HG03139 (cell line): Measurements from ENCODE around the gene NPLOC4.
"Not testable (repeated sequence)": the region's sequence is repeated elsewhere in the genome, so short reads cannot be mapped to it uniquely, and the experiment has no call there.

ENCODE experiments used
- ATAC-seq: cut with Tn5 transposase; IDR thresholded peaks from one replicate; pipeline ENCODE4 v1.9.1; 2021; ENCODE audit not compliant: unreplicated experiment

NPLOC4 gene

GRCh38 chr17:81635973-81636504, 873 bp downstream of the NPLOC4 start:
- ATAC-seq, result no peak

GRCh38 chr17:81635431-81635830, 1.5 kb downstream of the NPLOC4 start:
- ATAC-seq, result no peak

DNA sequence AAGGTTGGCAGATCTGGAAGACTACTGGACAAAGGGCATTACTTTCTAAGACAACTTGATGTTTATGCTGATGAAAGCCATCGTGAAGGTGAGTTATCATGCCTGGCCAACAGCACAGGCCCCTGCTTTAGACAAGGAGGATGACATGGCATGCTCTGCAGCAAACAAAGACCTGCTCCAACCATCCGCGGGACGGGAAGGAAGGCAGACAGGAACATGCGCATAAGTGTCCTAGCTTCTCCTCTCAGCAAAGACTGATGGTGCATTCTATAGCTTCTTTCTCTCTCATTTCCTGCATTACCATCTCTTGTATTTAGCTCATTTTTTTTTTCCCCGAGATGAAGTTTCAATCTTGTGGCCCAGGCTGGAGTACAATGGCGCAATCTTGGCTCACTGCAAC, 5.4 kb downstream of the NPLOC4 start:
- ATAC-seq, result no peak

GRCh38 chr17:81630274-81630673, 6.6 kb downstream of the NPLOC4 start:
- no peak for ATAC-seq

- ATAC-seq, result no peak
Measured at GRCh38 chr17:81621494-81622130, 15.3 kb downstream of the NPLOC4 start.

- not testable (repeated sequence) for ATAC-seq
Measured at GRCh38 chr17:81618307-81618706, 18.6 kb downstream of the NPLOC4 start.

- no peak for ATAC-seq
Measured at GRCh38 chr17:81616877-81617276, 20.0 kb downstream of the NPLOC4 start.

DNA sequence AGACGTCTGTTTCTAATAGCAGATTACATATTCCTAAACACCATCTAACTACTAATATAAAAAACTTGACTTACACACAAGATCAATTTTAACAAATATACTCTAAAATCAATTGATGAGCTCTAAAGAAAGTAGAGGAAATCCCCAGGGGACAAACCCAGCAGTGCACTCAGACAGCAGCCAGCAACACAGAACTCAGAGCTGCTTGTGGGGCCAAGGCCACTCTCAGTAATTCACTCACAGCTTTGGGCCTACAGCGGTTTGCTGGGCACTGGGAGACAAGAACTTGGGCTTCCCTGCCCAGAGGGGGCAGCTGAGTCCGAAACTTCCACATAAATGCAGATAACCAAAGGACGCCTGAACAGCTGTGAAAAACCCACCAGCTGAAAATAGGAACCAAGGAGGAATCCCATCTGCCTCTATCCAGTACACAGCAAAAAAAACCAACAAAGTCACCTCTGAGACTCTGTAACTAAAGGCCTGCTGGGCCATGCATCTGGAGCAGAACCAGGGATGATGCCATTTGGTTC, 21.4 kb downstream of the NPLOC4 start:
- ATAC-seq, result no peak

GRCh38 chr17:81612172-81612970, 24.5 kb downstream of the NPLOC4 start:
- no peak for ATAC-seq

DNA sequence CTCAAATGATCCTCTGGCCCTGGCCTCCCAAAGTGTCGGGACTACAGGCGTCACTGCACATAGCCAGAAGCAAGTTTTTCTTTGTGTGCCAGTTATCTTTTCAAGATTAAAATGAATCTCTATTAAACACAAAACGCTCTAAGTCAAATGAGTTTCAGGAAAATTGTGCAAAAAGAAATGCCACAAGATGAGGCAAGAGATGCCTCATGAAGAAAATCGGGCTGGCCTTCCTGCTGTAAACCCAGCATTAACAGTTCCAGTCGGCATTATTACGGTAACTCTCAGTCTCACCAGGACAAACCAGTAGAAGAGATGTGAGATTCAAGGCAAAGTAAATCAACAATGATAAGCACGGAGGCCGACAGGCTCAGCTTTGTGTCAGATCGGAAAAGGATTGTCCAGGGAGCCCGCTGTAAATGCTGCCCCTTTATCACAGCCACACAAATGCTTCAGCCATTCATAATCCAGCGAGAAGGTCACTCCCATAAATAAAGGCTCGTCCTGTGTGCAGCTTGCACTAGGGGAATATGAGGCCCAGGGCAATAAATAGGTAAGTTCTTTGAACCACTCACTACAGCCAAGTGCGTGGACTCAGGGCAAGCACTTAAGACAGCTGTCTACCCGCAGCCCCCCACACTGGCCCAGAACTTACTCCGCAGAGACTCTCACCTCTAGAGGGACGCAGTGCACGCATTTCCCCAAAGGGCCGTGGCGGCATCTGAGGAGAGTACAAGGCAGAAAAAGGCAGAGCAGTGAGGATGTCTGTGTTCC, 27.2 kb downstream of the NPLOC4 start:
- ATAC-seq, result no peak

GRCh38 chr17:81608605-81609004, 28.3 kb downstream of the NPLOC4 start:
- no peak for ATAC-seq

GRCh38 chr17:81608082-81608481, 28.8 kb downstream of the NPLOC4 start:
- no peak for ATAC-seq

DNA sequence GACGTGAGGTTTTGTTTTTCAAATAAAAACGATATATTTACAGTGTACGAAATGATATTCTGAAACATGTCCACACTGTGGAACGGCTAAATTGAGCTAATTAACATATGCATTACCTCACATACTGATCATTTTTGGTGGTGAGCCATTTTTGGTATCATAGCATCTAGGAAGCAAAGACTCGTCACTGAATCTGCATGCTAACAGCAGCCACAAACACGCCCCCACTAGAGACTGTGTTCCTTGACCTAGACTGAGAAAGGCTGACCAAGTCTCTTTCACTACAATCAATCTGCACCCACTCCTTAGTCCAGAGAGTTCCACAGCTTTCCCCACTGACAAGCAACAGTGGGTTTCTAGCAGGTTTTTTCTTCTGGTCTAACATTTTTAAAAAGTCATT, 29.5 kb downstream of the NPLOC4 start:
- ATAC-seq, result no peak

- no peak for ATAC-seq
Measured at GRCh38 chr17:81603846-81604610, 32.9 kb downstream of the NPLOC4 start.

GRCh38 chr17:81601525-81602120, 35.3 kb downstream of the NPLOC4 start:
- ATAC-seq, result no peak

DNA sequence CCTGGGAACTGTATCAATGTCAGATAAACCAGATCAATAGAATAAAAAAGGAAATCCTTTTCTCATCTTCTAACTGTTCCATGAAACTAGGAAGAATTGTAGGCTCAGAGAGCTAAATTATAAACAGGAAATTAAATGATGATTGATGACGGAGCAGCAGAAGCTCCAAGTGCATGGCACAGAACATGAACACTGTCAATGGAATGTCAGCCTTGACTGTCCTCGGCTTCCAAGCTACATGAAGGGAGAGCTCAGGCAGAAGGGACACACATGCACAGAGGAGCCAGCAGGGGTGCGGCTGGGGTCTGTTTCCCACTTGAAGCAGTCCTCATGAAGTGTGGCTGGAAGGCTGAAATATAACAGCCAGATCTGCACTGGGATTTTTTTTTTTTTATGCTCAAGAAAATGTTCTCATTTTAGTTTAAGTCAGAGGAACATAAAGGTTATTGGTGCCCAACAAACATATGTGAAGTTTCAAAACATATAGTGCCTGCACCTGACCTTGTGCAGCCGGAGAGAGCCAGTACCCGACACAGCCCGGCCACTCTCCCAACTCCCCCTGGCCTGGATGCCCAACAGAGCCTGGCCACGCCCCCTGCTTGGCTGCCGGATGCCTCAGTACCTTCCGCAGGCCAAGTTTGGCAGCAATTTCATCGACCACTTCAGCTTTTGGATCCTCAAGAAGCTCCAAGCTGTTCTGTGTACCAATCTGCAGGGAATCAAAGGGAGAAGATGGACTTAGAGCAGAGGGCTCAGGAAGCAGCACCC, 37.0 kb downstream of the NPLOC4 start:
- ATAC-seq, result no peak

DNA sequence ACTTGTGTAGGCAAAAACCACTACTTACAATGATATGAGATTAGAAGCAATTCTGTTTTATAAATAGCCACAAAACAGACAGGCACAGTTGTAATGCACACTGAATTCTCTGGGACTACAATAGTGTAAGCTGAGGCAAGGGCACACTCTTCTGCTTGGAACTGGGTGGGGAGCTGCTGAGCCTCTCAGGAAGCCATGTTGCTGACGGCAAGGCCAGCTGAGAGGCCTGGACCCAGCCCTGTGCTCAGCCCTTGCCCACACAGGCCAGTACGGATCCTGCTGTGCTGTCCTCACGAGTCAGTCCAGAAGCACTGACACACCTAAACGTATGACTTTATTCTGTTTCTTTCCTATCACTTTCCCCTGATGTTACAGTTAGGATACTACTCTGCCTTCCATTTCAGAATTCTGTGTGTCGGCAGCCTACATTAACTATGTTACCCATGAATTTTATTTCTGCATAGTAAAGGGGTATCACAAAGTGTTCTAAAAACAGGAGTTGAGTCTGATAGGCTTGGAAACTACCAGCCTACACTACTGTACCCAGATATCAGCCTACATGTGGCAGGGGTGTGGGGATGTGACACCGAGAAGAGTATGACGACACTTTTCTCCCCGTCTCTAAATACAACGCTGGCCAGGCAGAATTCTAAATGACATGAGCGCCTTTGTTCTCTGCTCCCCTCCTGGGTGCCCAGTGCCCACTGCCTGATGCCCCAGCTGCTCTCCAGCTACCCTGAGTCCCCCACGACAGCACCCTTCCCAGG, 43.6 kb downstream of the NPLOC4 start:
- ATAC-seq, result no peak

DNA sequence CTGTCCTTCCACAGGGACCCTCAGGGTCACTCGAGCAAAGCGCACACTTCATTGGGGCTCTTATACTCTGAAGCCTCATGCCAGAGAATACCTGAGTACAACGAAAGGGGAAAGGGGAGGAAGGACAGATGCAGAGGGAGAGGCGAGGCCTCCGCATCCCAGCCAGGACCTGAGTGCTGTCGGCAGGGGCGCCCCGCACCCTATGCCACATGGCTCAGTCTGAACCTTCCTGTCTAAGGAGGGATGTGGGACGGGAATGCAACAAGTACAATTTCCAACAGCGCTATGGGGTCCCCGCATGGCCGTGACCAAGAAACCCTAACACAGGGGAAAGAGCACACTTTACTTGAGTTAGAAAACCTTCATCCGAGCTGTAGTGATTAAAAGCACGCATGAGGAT, 44.9 kb downstream of the NPLOC4 start:
- no peak for ATAC-seq

GRCh38 chr17:81590121-81590520, 46.8 kb downstream of the NPLOC4 start:
- no peak for ATAC-seq
